ENCODE measurements around the gene LARP4. TPM values are rescaled to one million over a fixed set of nuclear protein-coding genes. Genes with fewer than 3 reads are reported as not detected.

LARP4 gene
- total and polyA plus RNA-seq, 2 of the 4 experiments (the other 2 are of a cell fraction): 11.3 to 42.5 TPM

DNA sequence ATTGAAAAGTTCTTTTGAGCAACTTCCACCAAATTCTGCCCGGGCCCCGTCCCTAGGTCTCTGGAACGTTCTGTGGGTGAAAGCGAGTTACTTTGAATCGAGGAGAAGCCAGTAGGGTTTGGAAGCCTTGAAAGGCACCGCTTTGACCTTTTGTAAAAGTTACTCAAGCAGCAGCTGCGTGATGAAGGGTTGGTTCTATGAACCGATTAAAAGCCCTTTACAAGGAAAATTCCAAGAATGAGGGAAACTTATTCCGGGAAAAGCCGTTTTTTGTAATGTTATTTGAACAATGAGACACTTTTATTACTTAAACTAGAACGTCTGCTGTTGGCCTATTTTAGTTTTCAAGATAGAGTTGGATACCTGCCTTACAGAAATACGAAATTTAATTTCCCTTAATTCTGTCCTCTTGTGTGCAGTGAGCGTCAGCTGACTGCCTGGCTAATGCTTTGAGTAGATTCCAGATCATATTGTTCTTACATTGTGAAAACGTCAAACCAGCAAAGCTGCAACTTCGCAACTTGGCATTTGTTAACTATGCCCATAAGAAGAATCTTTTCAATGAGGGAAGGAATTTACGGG is 906 bp downstream of the LARP4 start:
- no peak overlapping the region for H2BK20ac ChIP-seq (ENCODE audit: low read depth, low read length)
- H3K4ac ChIP-seq (ENCODE audit: low read depth, low read length): peak overlapping the region; percentile 78; the same call in 1 of the 2 replicates
- intact Hi-C loops (cut with micrococcal nuclease): loop anchor here (1.0 to 5.0 kb wide), 2 partner anchors 87 to 179 kb away; no protein-coding TSS in a partner anchor
- DNase-seq (peak; percentile 51), ATAC-seq (ENCODE audit: low read depth) (no peak)
- BruUV-seq (replicated peaks): TSS peak; percentile 34
- peak overlapping the region; percentile 30 for H4K5ac ChIP-seq (ENCODE audit: low read depth, low read length)
- no peak for TF ChIP-seq RFX5 (IDR thresholded peaks at IDR 0.05; ENCODE audit: low read depth, low read length)
- TF ChIP-seq, protein P1, sequence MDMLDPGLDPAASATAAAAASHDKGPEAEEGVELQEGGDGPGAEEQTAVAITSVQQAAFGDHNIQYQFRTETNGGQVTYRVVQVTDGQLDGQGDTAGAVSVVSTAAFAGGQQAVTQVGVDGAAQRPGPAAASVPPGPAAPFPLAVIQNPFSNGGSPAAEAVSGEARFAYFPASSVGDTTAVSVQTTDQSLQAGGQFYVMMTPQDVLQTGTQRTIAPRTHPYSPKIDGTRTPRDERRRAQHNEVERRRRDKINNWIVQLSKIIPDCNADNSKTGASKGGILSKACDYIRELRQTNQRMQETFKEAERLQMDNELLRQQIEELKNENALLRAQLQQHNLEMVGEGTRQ (IDR thresholded peaks at IDR 0.05; ENCODE audit: low read depth, low read length): peak; percentile 64
- peaks cover 3% of the 10 kb centered on the region; the same call in 1 of the 2 replicates for H3K4me1 ChIP-seq (ENCODE audit: control insufficient read depth, insufficient read depth, low read length)
- peak overlapping the region; percentile 94 for H2AFZ ChIP-seq (replicated peaks; ENCODE audit: low read length, poor library complexity)
- H2AK5ac ChIP-seq (ENCODE audit: low read depth, low read length): peak overlapping the region; percentile 3; the same call in 1 of the 2 replicates
- H4K91ac ChIP-seq (ENCODE audit: insufficient read depth, low read depth, low read length): no peak overlapping the region
- peak overlapping the region; percentile 81 for H3K4me3 ChIP-seq (ENCODE audit: insufficient read depth, low read depth, low read length)
- peak overlapping the region; percentile 78 for H2AK9ac ChIP-seq (replicated peaks; ENCODE audit: low read depth, low read length, poor library complexity)
- dilution Hi-C loops (cut with HindIII; ENCODE audit: low sequenced_read_pairs, unreplicated experiment): no loop called here
- peak overlapping the region; percentile 77; the same call in 1 of the 2 replicates for H3K23ac ChIP-seq (ENCODE audit: low read depth, low read length)
- in situ Hi-C loops (cut with MboI; ENCODE audit: low sequenced_read_pairs): no loop called here
- WGBS, 2 experiments (ENCODE audit: extremely low coverage in 2 of 2, insufficient read length in 1 of 2): no CpG with 5 or more reads among the region's 16 CpGs
- H2BK15ac ChIP-seq (ENCODE audit: low read depth, low read length): no peak overlapping the region
- H3K27ac ChIP-seq (ENCODE audit: insufficient read depth, low read length): peak overlapping the region; percentile 89
- peak overlapping the region; percentile 97 for H3K4me2 ChIP-seq (ENCODE audit: low read depth, low read length)
- peak overlapping the region in 1 of 2 experiments; percentile 44; a peak in 2 of 4 replicates for H4K8ac ChIP-seq (ENCODE audit: low read depth in 2 of 2, low read length in 2 of 2)
- H3K9ac ChIP-seq (ENCODE audit: low read depth, low read length): peak overlapping the region; percentile 89
- peak overlapping the region; percentile 59 for H2BK5ac ChIP-seq (ENCODE audit: low read depth, low read length, poor library complexity, severe bottlenecking)
- H3K79me1 ChIP-seq (ENCODE audit: low read depth in 1 of 2, low read length in 2 of 2): peaks cover 0 to 32% of the 10 kb centered on the region in 2 experiments; a peak in 3 of 4 replicates
- no peaks in the 10 kb centered on the region for H3K27me3 ChIP-seq (ENCODE audit: control insufficient read depth, insufficient read depth, low read length)
- CTCF ChIA-PET: no interaction called here
- H3K14ac ChIP-seq (replicated peaks; ENCODE audit: low read depth, low read length): peak overlapping the region; percentile 32
- H3K56ac ChIP-seq (ENCODE audit: extremely low read depth, insufficient read depth, low read length): peak overlapping the region; percentile 63
- no peak overlapping the region for H2BK120ac ChIP-seq (ENCODE audit: low read depth, low read length)
- H3K9me3 ChIP-seq (ENCODE audit: control insufficient read depth, insufficient read depth, low read length): no peaks in the 10 kb centered on the region
- peak overlapping the region; percentile 64 for H3K18ac ChIP-seq (ENCODE audit: low read depth, low read length)
- POLR2A ChIA-PET (ENCODE audit: unreplicated experiment): no interaction called here
- H3K9me1 ChIP-seq (ENCODE audit: insufficient read depth, low read length): peaks cover 7% of the 10 kb centered on the region; the same call in 1 of the 2 replicates
- H4K20me1 ChIP-seq (ENCODE audit: insufficient read depth, low read length): peaks cover 39% of the 10 kb centered on the region
- no peaks in the 10 kb centered on the region for H3K36me3 ChIP-seq (ENCODE audit: control insufficient read depth, insufficient read depth, low read length)

Measured in IMR-90 (cell line).